DMS 273 treated with DMSO at 0.1 percent for 48 hours (cell line): ENCODE measurements around the gene PDK2.

Source experiments
- DNase-seq: peaks from one replicate; lab custom pipeline; 2025; lab: John Stamatoyannopoulos, UW

Gene PDK2

GRCh38 chr17:50135316-50136095, 40.4 kb downstream of the PDK2 start:
- DNase-seq = no peak

DNA sequence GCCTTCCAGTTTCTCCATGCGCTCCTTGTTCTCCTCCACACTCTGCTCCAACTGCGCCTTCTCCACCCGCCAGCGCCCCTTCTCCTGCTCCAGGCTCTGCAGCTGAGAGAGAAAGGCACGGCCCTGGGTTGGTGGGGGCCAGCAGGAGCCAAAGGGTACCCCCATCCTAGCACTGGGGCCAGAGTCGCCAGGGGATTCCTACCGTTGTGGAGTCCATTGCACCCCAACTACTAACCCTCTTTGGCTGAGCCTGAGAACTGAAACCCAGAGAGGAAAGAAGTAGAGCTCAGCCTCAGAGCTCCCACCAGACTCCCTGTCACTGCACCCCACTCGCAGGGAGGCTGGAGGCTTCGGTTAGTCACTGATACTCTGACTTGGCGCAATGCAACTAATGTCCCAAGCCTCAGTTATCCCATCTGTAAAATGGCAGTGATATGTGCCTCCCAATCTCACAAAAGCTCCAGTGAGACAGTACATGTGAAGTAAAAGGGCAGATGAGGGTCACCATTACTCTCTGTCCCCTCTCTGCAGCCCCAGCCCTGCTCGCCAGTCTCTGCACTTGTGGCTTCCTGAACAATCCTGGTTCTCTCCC, 41.0 kb downstream of the PDK2 start:
- no peak for DNase-seq

GRCh38 chr17:50137042-50137441, 41.9 kb downstream of the PDK2 start:
- DNase-seq = no peak

GRCh38 chr17:50139185-50139783, 44.1 kb downstream of the PDK2 start:
- no peak for DNase-seq

- peak; percentile 74 for DNase-seq
Observed at GRCh38 chr17:50139950-50140885, 45.1 kb downstream of the PDK2 start.

DNA sequence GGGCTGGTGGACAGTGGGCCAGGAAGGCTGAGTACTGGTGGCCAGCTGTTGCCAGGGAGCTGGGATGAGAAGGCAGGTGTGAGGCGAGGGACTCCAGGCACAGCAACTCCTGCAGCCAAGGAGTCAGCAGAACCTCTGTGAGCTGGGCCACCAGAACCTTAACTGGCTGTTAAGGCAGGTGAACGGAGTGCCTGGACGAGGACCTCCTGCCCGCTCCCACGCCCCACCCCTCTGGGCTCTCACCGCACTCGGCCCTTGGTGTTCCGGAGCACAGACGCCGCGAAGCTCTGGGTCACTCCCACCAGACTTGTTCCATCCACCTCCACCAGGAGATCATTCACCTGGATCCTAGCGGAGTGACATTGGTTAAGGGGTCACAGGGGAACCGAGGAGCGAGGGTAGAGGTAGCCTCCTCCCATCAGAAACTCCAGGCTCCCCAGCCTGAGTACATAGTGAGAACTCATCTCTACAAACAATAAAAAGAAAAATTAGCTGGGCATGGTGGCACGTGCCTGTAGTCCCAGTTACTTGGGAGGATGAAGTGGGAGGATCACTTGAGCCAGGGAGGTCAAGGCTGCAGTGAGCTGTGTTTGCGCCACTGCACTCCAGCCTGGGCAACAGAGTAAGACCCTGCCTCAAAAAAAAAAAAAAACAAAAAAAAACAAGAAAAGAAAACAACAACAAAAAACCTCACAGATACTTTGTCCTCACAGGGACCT, 46.0 kb downstream of the PDK2 start:
- DNase-seq = no peak

- DNase-seq = no peak
Observed at GRCh38 chr17:50141745-50142110, 46.6 kb downstream of the PDK2 start.

DNA sequence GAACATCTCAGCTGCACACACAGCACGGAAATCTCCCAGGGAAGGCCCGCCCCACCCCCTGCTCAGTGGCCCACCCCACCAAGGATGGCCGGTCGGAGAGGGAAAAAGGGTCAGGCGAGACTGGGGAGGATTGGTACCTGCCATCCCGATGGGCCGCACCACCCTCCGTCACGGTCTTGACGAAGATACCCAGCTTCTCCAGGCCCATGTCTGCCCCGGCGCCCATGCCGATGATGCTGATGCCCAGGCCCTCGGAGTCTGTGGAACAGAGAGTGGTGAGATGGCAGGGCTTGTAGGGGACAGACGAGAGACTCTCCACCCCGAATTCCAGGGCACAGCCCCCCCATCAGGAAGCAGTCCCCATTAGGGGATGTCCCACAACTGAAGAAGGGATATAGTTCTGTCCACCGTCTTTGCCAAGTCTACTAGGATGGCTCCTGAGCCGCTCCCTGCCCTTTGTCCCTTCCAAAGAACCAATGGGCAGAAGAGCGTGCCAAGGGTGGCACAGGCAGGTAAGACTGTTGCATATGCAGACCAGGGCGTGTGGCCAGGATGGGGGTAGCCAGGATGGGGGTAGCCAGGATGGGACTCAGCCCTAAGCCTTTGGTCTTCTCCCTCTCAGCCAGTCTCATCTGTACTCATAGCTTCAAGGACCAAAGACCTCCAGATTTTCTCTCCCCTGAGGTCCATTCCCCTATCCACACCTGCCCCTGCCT, 48.5 kb downstream of the PDK2 start:
- DNase-seq = no peak

GRCh38 chr17:50144355-50144754, 49.2 kb downstream of the PDK2 start:
- no peak for DNase-seq

DNA sequence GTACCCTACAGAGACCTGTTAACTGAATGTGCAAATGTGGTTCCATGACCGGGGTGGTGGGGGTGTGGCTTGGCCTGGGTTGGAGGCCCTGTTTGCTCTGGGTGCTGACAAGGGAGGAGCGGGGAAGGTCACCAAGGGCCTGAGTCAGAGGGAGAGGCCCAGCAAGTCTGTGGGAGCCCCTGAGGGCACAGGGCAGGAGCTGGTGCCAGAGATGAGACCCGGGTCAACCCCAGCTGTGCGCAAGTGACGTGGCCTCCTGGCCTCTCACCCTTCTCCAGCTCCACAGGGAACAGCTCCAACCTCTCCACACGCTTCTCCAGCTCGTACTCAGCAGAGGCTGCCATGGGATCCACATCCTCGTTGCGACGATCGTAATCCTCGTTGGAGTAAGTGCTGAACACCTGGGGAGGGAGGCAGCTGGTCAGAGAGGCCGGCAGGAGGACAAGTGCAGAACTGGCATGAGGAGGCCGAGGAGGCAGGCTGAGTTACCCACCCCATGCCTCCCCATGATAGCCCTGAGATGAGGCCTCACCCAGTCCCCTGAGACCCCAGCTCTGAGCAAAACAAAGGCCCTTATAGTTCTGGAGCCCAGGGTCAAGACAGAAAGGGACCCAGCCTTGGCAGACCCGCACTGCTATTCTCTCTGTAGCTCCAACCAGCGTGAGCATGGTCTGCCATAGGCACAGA, 49.8 kb downstream of the PDK2 start:
- no peak for DNase-seq

DNA sequence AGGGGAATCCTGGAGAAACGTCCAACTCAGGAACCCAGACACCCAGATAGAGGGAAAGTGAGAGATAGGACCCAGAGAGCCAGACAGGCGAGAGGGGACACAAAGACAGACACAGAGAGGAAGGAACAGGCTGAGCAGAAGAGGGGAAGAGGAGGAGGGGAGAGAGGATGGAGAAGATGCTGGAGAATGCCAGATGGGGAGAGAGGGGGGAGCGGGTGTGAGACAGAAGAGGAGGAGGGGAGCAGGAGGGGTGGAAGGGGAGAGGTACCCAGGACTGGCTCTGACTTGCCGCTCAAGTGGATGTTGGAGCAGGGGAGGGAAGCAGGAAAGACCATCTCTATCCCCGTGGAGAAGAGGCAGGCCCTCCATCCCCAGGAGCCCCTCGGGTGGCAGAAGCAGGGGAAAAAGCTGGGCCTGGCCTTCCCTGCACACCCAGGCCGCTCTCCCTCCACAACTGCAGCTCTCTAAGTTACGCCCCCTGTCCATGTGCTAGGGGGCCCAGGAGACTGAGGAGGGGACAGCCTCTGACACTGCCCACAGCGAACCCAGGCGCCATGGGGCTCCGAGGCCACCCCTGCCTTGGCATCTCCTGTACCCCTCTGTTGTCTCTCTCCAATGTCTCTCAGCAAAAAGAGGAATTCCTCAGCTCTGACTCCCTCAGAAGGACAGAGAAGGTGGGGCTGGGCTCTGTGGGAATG, 50.5 kb downstream of the PDK2 start:
- no peak for DNase-seq

- no peak for DNase-seq
Observed at GRCh38 chr17:50146230-50146926, 51.2 kb downstream of the PDK2 start.

GRCh38 chr17:50146927-50147665, 51.9 kb downstream of the PDK2 start:
- no peak for DNase-seq

DNA sequence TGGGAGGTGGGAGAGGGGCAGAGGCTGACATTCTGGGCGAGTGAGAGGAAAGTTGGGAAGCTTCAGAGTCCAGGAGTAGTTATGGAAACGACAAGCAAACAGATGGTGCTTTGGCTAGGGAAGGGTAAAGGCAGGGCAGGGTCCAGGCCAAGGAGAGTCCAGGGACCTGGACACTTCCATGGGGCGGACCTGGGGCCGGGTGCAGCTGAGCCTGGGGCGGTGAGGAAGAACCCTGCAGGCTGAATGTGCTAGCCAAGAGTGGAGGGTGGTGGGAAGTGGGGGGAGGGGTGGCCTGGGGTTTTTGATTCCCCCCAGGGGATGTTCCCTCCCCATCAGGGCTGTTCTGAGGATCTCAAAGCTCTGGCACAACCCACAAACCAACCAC, 52.7 kb downstream of the PDK2 start:
- no peak for DNase-seq

DNA sequence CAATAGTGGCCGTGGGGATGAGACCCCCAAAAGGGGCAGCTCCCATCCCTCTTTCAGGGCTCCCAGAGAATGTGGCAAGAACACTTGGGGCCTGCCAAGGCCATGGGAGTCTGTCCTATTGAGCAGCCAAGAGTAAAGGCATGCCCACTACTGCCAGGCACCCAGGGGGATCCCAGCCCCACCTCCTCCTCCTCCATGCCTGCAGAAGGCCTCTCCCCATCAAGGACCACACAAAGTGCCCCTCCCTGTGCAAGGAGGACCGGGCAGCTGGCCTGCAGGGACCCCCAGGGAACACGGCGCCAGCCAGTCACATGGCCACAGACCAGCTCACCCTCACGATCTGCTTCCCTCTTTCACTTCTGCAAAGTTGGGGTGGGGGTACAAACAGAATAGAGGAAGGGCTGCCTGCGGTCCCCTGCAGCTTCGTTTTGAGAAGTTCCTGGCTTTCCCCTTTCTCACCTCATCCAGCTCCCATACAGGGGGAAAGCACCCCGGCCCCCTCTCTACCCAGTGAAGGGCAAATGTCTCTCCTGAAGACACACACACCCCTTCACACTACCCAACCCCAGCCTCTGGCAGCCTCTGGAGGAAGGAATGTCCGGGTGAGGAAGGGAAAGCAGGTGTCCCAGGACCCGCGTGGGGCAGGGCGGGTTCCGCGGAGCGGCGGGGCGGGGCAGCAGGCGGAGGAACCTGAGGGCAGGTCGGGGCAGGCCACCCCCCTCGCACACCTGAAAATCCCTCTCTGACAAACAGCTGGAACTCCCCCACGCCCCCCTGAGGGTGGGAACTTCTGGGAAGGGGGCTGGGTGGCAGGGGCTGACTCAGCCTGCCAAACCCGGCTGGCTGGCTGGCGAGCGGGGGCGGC, 53.3 kb downstream of the PDK2 start:
- DNase-seq = no peak

DNA sequence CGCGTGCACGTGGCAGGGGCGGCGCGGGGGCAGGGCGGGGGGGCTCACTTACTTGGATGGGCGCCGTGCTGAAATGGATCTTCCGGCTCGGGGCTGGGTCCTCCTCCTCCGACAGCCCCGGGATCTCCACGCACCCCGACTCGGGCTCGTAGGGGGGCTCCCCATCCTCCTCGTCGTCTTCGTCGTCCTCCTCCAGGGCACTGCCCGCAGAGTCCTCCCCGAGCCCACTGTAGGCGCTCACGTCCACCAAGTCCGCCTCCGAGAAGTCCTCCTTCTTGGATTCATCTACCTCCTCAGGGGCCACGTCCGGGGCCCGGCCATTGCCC, 53.9 kb downstream of the PDK2 start:
- DNase-seq = no peak

DNA sequence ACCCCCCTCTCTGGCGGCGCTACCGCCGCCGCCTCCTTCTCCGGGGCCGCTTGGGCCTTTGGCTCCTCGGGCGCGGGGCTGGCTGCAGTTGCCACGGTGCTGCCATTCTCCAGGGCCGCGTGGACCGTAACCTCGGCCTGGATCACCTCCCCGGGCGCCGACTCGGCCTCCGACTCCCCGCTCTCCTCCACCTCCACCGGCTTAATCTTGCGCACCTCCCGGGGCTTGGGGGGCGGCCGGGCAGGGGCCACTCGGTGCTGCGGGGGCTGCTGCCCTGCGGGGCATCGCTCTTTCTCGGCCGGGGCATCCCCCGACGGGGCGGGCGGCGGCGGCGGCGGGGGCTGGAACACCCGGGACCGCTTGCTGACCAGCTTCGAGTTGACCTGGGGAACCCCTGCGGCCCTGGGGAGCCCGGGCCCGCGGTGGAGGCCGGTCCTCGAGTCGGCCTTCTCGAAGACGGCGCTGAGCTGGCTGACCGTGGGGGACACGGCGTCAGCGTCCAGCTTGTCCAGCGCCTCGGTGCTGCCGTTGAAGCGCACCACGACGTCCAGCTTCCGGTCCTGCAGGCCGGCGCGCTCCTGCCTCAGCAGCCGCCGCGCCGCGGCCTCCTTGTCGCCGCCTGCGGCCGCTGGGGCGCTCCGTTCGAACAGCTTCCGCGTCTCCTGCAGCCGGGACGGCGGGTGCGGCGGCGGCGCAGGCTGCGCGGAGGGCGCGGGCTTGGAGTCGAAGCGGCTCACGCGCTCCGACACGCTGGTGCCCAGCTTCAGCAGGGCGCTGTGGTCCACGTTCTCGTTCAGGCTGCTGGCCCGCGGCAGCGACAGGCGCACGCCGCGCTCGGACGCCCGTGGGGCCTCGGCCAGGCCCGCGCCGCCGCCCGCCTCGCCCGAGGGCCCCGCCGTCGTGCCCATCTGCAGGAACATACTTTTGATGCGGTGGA, 54.5 kb downstream of the PDK2 start:
- no peak for DNase-seq
